ENCODE results near the gene ADAM10.
"Not testable (repeated sequence)": the region's sequence is repeated elsewhere in the genome, so short reads cannot be mapped to it uniquely, and the experiment has no call there.

Gene ADAM10

GRCh38 chr15:58608129-58608590 lies 141.3 kb downstream of the ADAM10 start:
- DNase-seq (ENCODE audit: low spot score) = no peak

- no peak for DNase-seq (ENCODE audit: low spot score)
These were observed 142.9 kb downstream of the ADAM10 start for GRCh38 chr15:58606577-58607080.

GRCh38 chr15:58605931-58606530 lies 143.5 kb downstream of the ADAM10 start:
- DNase-seq (ENCODE audit: low spot score) = no peak

GRCh38 chr15:58604455-58604923 lies 145.0 kb downstream of the ADAM10 start:
- no peak for DNase-seq (ENCODE audit: low spot score)

- DNase-seq (ENCODE audit: low spot score) = not testable (repeated sequence)
These were observed 145.6 kb downstream of the ADAM10 start for GRCh38 chr15:58603927-58604326.

- no peak for DNase-seq (ENCODE audit: low spot score)
These were observed 146.7 kb downstream of the ADAM10 start for GRCh38 chr15:58602823-58603222.

- DNase-seq (ENCODE audit: low spot score) = no peak
These were observed 150.7 kb downstream of the ADAM10 start for GRCh38 chr15:58598829-58599210.

- no peak for DNase-seq (ENCODE audit: low spot score)
These were observed 151.3 kb downstream of the ADAM10 start for GRCh38 chr15:58597943-58598828.

- no peak for DNase-seq (ENCODE audit: low spot score)
These were observed 153.8 kb downstream of the ADAM10 start for GRCh38 chr15:58595516-58596263.

- no peak for DNase-seq (ENCODE audit: low spot score)
These were observed 154.6 kb downstream of the ADAM10 start for GRCh38 chr15:58594898-58595297.

- no peak for DNase-seq (ENCODE audit: low spot score)
These were observed 155.6 kb downstream of the ADAM10 start for GRCh38 chr15:58593870-58594269.

GRCh38 chr15:58590926-58591325 lies 158.6 kb downstream of the ADAM10 start:
- no peak for DNase-seq (ENCODE audit: low spot score)

GRCh38 chr15:58590236-58590635 lies 159.3 kb downstream of the ADAM10 start:
- DNase-seq (ENCODE audit: low spot score) = no peak

GRCh38 chr15:58589047-58589446 lies 160.5 kb downstream of the ADAM10 start:
- no peak for DNase-seq (ENCODE audit: low spot score)

- no peak for DNase-seq (ENCODE audit: low spot score)
These were observed 161.4 kb downstream of the ADAM10 start for GRCh38 chr15:58588096-58588495.

GRCh38 chr15:58587486-58587885 lies 162.0 kb downstream of the ADAM10 start:
- DNase-seq (ENCODE audit: low spot score) = no peak

GRCh38 chr15:58585693-58586443 lies 163.6 kb downstream of the ADAM10 start:
- DNase-seq (ENCODE audit: low spot score) = peak; percentile 21

- no peak for DNase-seq (ENCODE audit: low spot score)
These were observed 164.6 kb downstream of the ADAM10 start for GRCh38 chr15:58584789-58585461.

- no peak for DNase-seq (ENCODE audit: low spot score)
These were observed 166.2 kb downstream of the ADAM10 start for GRCh38 chr15:58583171-58583908.

- DNase-seq (ENCODE audit: low spot score) = no peak
These were observed 167.3 kb downstream of the ADAM10 start for GRCh38 chr15:58582160-58582559.

All from kidney tubule cell (primary cell).